ENCODE results near the gene CBLIF.
"Not testable (repeated sequence)": the region's sequence is repeated elsewhere in the genome, so short reads cannot be mapped to it uniquely, and the experiment has no call there.

Gene CBLIF

GRCh38 chr11:59845399-59845798 is at the start of gene CBLIF:
CBLIF (minus strand) TSS chr11:59845499; CDS start chr11:59845453, 46 bp downstream.
- DNase-seq = no peak

- DNase-seq = no peak
Observed at GRCh38 chr11:59894616-59895015, 49.3 kb upstream of the CBLIF start.

GRCh38 chr11:59891781-59892181 is 46.5 kb upstream of the CBLIF start:
- no peak for DNase-seq

GRCh38 chr11:59887156-59887555 is 41.9 kb upstream of the CBLIF start:
- DNase-seq = not testable (repeated sequence)

- no peak for DNase-seq
Observed at GRCh38 chr11:59883597-59883996, 38.3 kb upstream of the CBLIF start.

GRCh38 chr11:59879567-59879966 is 34.3 kb upstream of the CBLIF start:
- no peak for DNase-seq

- no peak for DNase-seq
Observed at GRCh38 chr11:59878575-59878974, 33.3 kb upstream of the CBLIF start, which contains the start of gene OOSP3. OOSP3 (plus strand) TSS chr11:59878782; CDS start chr11:59878809, 27 bp downstream.

GRCh38 chr11:59877784-59878183 is 32.5 kb upstream of the CBLIF start:
- no peak for DNase-seq

GRCh38 chr11:59877325-59877724 is 32.0 kb upstream of the CBLIF start:
- DNase-seq = no peak

- no peak for DNase-seq
Observed at GRCh38 chr11:59875856-59876519, 30.7 kb upstream of the CBLIF start.

- DNase-seq = no peak
Observed at GRCh38 chr11:59872076-59872475, 26.8 kb upstream of the CBLIF start.

- no peak for DNase-seq
Observed at GRCh38 chr11:59867946-59868345, 22.6 kb upstream of the CBLIF start.

GRCh38 chr11:59866836-59867235 is 21.5 kb upstream of the CBLIF start:
- no peak for DNase-seq

- DNase-seq = no peak
Observed at GRCh38 chr11:59866397-59866796, 21.1 kb upstream of the CBLIF start, which contains the start of gene TCN1. TCN1 (minus strand) TSS chr11:59866487; CDS start chr11:59866470, 17 bp downstream.

GRCh38 chr11:59865031-59865430 is 19.7 kb upstream of the CBLIF start:
- no peak for DNase-seq

GRCh38 chr11:59862252-59862651 is 17.0 kb upstream of the CBLIF start:
- DNase-seq = no peak

GRCh38 chr11:59859673-59860072 is 14.4 kb upstream of the CBLIF start:
- no peak for DNase-seq

- no peak for DNase-seq
Observed at GRCh38 chr11:59857439-59858434, 12.4 kb upstream of the CBLIF start.

GRCh38 chr11:59854871-59855270 is 9.6 kb upstream of the CBLIF start:
- no peak for DNase-seq

GRCh38 chr11:59851416-59851815 is 6.1 kb upstream of the CBLIF start:
- DNase-seq = not testable (repeated sequence)

GRCh38 chr11:59849551-59849950 is 4.3 kb upstream of the CBLIF start:
- not testable (repeated sequence) for DNase-seq

- no peak for DNase-seq
Observed at GRCh38 chr11:59849129-59849528, 3.8 kb upstream of the CBLIF start.

GRCh38 chr11:59848439-59848838 is 3.1 kb upstream of the CBLIF start:
- not testable (repeated sequence) for DNase-seq

- no peak for DNase-seq
Observed at GRCh38 chr11:59847626-59848025, 2.3 kb upstream of the CBLIF start.
